ENCODE data around the gene TMPRSS13. TPM values are rescaled to one million over a fixed set of nuclear protein-coding genes. Genes with fewer than 3 reads are reported as not detected.

The TMPRSS13 gene
- polyA plus RNA-seq, 3 donors, result 0.17 to 2.4 (median 0.37) TPM

- no peaks in the 10 kb centered on the region for H3K27me3 ChIP-seq (ENCODE audit: control insufficient read depth in 2 of 2, insufficient read depth in 2 of 2, low read length in 2 of 2)
- peaks cover 0 to 1% (median 0%) of the 10 kb centered on the region in 7 donors for H3K9me3 Mint-ChIP-seq
- H3K4me1 ChIP-seq (ENCODE audit: control insufficient read depth in 1 of 2, insufficient read depth in 2 of 2, low read length in 2 of 2), result peaks cover 27 to 32% of the 10 kb centered on the region in 2 donors
- H3K4me3 Mint-ChIP-seq, result no peak overlapping the region
- WGBS (ENCODE audit: insufficient coverage), result no CpG with 5 or more reads among the region's 4 CpGs
- no peak for TF ChIP-seq CTCF (IDR thresholded peaks at IDR 0.05)
- intact Hi-C loops (cut with micrococcal nuclease), result no loop called here
- no peak overlapping the region for H3K27ac Mint-ChIP-seq
- no peaks in the 10 kb centered on the region for H3K79me2 ChIP-seq (ENCODE audit: insufficient read depth, low read length)
- no peaks in the 10 kb centered on the region for H3K36me3 Mint-ChIP-seq
- H3K27ac ChIP-seq (ENCODE audit: low read depth in 1 of 2, low read length in 2 of 2), result no peak overlapping the region
- peaks cover 42% of the 10 kb centered on the region for H3K4me1 Mint-ChIP-seq
- H3K9me3 ChIP-seq (replicated peaks in 1 of 2; ENCODE audit: control insufficient read depth in 1 of 2, insufficient read depth in 1 of 2, low read length in 2 of 2), result no peaks in the 10 kb centered on the region
- no peak overlapping the region for H3K4me3 ChIP-seq (replicated peaks in 1 of 3; ENCODE audit: low read depth in 2 of 3, low read length in 3 of 3)
- H3K4me2 ChIP-seq (replicated peaks; ENCODE audit: extremely low read depth, low read length, poor library complexity, severe bottlenecking), result no peak overlapping the region
- H3K36me3 ChIP-seq (replicated peaks in 1 of 2; ENCODE audit: control insufficient read depth in 1 of 2, insufficient read depth in 2 of 2, low read length in 2 of 2), result no peaks in the 10 kb centered on the region
- peaks cover 0 to 4% (median 2%) of the 10 kb centered on the region in 3 donors for H3K27me3 Mint-ChIP-seq (ENCODE audit: low read depth in 3 of 3)
- no peak overlapping the region for H3K9ac ChIP-seq (ENCODE audit: insufficient read depth, low read length, poor library complexity, severe bottlenecking)
- no peaks in the 10 kb centered on the region for H4K20me1 ChIP-seq (ENCODE audit: insufficient read depth, low read length)
- no peak for DNase-seq
- no peak overlapping the region for H2AFZ ChIP-seq (ENCODE audit: insufficient read depth, low read depth, low read length, poor library complexity, severe bottlenecking)
Observed at GRCh38 chr11:117933475-117933874, 4.3 kb upstream of the TMPRSS13 start.

- Histone ChIP-seq H3K27me3 (ENCODE audit: control insufficient read depth in 2 of 2, insufficient read depth in 2 of 2, low read length in 2 of 2) (no peaks in the 10 kb centered on the region), H3K4me1 (ENCODE audit: control insufficient read depth in 1 of 2, insufficient read depth in 2 of 2, low read length in 2 of 2) (peaks cover 29 to 36% of the 10 kb centered on the region in 2 donors), H3K36me3 (replicated peaks in 1 of 2; ENCODE audit: control insufficient read depth in 1 of 2, insufficient read depth in 2 of 2, low read length in 2 of 2) (no peaks in the 10 kb centered on the region), H3K4me2 (replicated peaks; ENCODE audit: extremely low read depth, low read length, poor library complexity, severe bottlenecking) (no peak overlapping the region), H2AFZ (ENCODE audit: insufficient read depth, low read depth, low read length, poor library complexity, severe bottlenecking) (no peak overlapping the region), H4K20me1 (ENCODE audit: insufficient read depth, low read length) (no peaks in the 10 kb centered on the region), H3K4me3 (replicated peaks in 1 of 3; ENCODE audit: low read depth in 2 of 3, low read length in 3 of 3) (no peak overlapping the region), H3K9ac (ENCODE audit: insufficient read depth, low read length, poor library complexity, severe bottlenecking) (no peak overlapping the region), H3K79me2 (ENCODE audit: insufficient read depth, low read length) (no peaks in the 10 kb centered on the region), H3K9me3 (replicated peaks in 1 of 2; ENCODE audit: control insufficient read depth in 1 of 2, insufficient read depth in 1 of 2, low read length in 2 of 2) (no peaks in the 10 kb centered on the region), H3K27ac (ENCODE audit: low read depth in 1 of 2, low read length in 2 of 2) (no peak overlapping the region)
- intact Hi-C loops (cut with micrococcal nuclease), result no loop called here
- no peaks in the 10 kb centered on the region for H3K36me3 Mint-ChIP-seq
- WGBS (ENCODE audit: insufficient coverage), result 0% methylated on average over 1 of the region's 3 CpGs
- peaks cover 0 to 4% (median 2%) of the 10 kb centered on the region in 3 donors for H3K27me3 Mint-ChIP-seq (ENCODE audit: low read depth in 3 of 3)
- no peak for DNase-seq
- no peak overlapping the region for H3K4me3 Mint-ChIP-seq
- peaks cover 0 to 1% (median 0%) of the 10 kb centered on the region in 7 donors for H3K9me3 Mint-ChIP-seq
- H3K27ac Mint-ChIP-seq, result no peak overlapping the region
- TF ChIP-seq CTCF (IDR thresholded peaks at IDR 0.05), result no peak
- H3K4me1 Mint-ChIP-seq, result peaks cover 46% of the 10 kb centered on the region
Observed at GRCh38 chr11:117932947-117933346, 3.7 kb upstream of the TMPRSS13 start.
